Midbrain (tissue), 1 donor: Measurements from ENCODE around the gene ASAP2.
"Not testable (repeated sequence)": the region's sequence is repeated elsewhere in the genome, so short reads cannot be mapped to it uniquely, and the experiment has no call there.

ENCODE experiments used
- DNase-seq: peaks from one replicate; lab custom pipeline; 2025; lab: John Stamatoyannopoulos, UW

ASAP2 gene

DNA sequence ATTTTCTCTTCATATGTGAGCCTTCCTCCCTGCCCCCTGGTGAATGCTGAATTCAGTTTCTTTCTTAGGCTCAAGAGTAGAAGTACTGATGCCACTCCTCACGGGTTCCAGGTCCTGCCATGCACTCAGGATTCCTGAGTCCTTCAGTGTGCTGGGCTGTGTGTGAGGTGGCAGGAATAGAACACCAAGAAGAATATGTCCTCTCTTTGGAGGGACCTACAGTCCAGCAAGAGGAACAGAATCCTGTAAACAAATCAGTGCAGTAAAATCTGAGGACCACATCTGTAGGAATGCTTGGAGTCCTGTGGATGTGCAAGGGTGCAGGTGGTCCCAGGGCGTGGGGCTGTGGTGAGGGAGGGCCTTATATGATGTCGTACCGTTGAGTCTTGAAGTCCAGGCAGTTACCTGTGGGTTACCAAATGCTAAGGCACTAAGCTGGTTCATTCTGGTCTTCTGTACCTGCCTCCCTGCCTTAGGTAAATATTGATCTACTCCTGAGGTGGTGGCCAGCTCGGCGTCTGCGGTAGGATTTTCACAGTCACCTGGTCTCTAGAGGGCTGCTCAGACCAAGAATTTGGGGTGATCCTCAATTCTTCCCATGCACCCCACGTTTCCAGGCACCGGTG lies 5.5 kb downstream of the ASAP2 start:
- no peak for DNase-seq

DNA sequence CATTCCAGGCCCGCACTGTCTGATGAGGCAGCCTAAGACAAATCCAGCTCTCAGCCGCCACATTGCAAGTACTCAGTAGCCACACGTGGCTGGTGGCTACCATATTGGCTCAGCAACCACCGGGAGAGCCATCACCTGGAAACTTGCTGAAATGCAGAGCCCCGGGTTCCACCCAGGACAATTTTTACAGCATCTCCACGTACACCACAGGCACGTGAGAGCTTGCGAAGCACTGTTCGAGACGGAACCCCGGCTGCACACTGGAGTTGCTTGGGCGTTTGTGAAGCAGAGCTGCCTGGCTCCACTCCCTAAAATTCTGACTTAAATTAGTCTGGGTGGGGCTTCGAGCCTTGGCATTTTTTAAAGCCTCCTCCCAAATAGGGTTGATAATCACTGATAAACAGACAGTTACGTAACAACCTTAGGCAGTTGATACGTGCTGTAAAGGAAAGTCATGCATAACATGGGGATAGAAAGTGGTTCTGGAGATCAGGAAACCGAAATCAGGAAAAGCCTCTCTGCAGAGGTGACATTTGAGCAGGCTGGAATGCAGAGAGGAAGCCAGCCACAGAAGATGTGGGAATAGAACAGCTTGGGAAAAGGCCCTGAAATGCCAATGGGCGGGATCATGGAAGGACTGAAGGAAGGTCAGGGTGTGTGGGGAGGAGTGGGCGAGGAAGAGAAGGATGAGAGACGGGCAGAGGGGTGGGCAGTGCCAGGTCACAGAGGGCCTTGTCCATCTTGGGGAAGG lies 6.2 kb downstream of the ASAP2 start:
- no peak for DNase-seq

DNA sequence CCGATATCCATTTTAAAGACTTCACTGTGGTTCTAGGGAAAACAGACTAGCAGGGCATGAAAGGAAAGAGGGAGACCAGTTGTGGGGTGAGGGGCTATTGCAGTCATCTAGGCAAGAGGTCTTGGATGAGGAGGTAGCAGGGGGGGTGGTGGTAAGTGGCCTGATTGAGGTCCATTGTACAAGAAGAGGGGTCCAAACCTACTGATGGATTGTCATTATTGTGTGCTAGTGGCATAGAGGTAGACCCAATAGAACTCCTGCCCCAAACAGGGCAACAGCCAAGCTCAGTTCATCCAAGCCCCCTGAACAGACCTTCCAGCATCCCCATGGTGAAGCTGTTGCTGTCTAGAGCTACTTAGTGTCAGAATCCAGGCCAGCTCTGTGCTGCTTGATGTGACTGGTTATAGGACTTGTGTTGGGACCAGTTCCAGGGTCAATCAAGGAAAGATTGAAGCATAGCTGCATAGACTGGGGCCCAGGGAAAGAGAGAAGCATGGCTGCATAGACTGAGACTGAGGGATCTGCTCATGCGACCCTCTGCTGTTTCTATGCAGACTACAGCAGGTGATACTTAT lies 7.0 kb downstream of the ASAP2 start:
- DNase-seq = no peak

DNA sequence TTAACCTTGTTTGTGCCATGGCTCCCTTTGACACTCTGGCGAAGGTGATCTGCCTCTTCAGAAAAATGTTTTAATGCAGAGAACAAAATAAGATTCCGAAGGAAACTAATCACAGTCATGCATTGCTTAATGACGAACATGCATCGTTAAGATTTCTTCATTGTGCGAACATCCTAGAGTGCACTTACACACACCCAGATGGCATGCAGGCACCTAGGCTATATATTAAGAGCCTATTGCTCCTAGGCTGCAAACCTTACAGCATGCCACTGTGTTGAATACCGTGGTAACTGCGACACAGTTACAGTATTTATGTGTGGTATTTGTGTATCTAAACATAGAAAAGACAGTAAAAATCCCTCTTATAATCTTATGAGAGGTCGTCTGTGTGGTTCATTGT lies 8.3 kb downstream of the ASAP2 start:
- no peak for DNase-seq

DNA sequence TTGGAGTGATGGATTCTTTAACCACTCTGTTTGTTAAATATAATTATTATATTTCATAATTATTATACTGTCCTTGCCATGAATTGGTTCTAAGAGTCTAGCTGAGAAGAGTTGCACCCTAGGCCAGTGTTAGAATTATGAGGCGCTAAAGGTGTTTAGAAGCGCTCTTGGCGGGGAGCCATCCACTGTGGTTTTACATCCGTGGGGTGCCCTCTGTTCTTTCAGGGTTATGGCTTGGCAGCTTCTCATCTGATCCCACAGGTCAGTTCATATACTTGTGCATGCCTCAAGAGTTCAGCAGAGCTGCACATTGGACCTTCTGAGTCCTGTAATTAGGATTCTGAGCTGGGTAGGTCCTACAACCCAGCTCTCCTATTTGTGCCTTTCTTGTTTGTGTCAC lies 9.1 kb downstream of the ASAP2 start:
- no peak for DNase-seq

DNA sequence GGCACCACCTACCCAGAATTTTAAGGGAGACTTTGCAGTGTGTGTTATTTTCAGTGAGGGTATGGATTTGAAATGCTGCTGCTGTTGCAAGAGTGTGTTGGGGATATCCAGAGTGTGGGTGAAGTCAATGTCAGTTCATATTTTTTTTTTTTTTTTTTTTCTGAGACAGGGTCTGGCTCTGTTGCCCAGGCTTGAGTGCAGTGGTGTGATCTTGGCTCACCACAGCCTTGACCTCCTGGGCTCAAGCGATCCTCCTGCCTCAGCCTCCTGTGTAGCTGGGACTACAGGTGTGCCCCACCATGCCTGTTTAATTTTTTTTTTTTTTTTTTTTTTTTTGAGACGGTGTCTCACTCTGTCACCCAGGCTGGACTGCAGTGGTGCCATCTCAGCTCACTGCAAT lies 9.5 kb downstream of the ASAP2 start:
- not testable (repeated sequence) for DNase-seq

DNA sequence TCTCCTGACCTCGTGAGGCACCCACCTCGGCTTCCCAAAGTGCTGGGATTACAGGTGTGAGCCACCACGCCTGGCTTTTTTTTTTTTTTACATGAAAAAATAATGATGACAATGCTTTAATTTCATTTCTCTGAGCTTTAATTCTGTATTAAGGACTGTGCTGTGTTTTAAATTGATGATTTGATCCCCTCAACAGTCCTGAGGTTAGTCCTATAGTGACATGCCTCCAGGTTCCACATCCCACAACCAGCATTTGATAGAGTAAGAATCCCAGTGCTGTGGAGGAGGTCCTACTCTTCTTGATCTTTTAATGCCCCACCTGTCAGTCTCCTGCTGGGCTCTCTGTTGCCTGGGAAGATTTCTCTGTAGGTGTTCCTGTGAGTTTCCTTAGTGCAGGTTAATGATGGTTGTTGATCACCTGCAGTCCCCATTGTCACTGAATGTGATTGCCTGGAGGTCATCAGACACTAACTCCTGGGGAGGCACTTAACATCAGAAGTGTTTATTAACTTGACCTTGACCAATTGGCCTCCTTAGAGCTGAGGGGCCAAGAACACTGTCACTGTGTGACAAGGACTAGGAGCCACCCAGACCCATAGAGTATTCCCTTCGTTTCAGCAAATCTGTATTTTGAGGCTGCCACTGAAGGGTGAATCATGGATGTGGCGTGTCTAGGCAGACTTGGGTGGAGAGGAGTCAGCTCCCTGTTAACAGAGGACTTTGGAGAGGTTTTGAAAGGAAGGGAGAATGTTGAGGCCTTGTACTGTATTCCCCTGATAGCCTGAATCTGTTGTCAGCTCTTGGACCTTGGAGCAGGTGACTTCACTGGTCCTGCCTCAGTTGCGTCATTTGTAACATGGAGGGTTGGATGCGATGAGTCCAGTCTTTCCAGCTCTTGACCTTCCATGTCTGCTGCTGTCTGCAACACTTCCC lies 11.5 kb downstream of the ASAP2 start:
- no peak for DNase-seq

DNA sequence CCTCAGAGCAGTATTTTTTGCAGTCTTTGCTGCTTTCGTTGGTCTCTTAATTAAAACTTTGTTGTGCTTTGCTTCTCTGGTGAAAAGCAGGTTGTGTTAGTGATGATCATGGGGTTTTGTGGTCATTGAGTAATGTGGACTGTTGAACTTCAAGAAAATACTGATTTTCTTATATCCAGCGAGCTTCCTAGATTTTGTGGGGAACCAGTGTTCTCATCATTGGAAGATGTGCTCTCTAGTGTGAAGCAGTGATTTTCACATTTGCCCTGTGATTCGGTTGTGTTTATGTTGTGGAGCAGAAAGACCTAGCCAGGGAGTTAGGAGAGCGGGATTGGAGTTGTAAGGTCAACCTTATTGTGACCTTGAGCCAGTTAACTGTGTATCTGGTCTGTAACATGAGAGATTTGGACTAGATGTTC lies 12.4 kb downstream of the ASAP2 start:
- no peak for DNase-seq

DNA sequence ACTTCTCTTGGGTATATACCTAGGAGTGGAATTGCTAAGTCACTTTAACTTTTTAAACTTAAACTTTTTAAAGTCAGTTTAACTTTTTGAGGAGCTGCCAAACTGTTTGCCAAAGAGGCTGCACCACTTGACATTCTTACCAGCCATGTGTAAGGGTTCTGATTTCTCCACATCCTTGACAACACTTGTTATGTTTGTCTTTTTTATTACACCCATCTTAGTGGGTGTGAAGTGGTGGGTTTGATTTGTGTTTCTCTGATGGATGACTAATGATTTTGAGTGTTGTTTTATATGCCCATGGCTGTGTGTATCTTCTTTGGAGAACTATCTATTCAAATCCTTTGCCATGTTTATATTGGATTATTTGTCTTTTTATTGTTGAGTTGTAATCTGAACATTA lies 13.6 kb downstream of the ASAP2 start:
- no peak for DNase-seq

DNA sequence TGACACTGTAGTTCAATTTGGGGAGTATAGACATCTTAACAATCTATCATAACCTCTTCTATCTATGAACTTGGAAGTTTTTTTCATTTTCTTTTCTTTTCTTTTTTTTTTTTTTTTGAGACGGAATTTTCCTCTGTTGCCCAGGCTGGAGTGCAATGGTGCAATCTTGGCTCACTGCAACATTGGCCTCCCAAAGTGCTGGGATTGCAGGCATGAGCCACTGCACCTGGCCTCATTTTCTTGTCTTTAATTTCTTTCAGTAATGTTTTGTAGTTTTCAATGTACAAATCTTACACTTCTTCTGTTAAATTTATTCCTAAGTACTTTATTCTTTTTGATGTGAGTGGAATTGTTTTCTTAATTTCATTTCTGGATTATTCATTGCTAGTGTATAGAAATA lies 14.6 kb downstream of the ASAP2 start:
- no peak for DNase-seq

DNA sequence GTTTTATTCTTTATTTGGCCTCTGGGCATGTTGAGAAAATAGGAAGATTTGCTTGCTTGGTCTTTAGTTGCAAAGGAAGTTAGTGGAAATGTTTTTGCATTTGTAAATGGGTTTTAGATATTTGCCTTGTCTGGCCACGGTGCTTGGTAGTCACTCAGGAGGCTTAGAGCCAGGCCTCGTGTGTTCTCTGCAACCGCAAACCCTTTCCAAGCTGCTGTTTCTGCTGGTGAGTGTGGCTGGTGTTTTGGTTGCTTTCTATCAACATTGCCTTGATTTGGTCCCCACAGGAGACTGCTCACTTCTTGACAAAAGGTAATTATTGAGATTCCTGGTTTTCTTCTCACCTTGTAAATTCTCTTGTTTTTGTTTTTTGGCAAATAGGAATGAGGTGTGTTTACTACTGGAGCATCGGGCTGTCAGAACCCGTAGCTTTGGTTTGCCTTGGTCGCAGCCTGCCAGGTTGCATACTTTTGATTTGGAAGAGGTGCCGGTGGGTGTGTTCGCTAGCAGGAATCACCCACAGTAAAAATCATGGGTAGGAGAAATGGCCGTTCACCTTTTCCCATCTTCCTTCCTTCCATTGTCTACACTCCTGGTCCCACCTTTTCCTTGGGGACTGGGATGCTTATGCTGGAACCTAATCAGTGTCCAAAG lies 15.8 kb downstream of the ASAP2 start:
- DNase-seq = no peak

DNA sequence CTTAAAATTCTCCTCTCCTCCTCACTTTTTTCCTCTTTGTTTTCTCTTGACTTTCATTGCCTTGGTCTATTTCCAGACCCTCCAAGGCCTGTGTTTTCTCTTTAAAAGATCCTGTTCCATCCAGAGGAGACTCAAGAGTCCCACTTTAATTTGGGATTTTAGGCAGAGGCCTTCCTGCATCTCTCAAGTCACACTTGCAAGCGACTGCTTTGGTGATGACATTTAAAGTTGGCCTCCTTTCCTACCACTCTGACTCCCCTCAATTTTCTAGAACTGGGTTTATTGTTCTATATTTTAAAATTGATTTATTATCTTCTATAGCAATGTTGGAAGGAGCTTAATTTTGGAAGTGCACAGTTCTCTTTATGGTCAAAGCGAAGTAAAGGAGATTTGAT lies 16.3 kb downstream of the ASAP2 start:
- no peak for DNase-seq

DNA sequence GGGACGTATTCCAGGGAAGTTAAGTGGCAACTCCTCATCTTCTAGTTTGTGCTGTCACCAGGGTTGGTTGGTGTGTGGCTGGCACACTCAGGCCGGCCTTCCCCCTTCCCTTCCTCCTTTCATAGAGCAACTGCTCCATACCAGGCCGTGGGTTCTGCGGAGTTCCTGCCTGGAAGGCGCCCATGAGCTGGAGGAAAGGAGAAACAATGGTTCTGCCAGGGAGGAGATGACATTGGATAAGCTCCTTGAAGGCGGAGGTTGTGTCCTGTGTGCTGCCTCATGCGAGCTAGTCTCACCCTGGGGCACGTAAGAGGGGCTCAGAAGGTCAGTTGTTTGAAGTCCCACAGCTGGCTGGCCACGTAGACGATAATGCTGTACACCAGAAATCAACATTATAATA lies 19.2 kb downstream of the ASAP2 start:
- no peak for DNase-seq

DNA sequence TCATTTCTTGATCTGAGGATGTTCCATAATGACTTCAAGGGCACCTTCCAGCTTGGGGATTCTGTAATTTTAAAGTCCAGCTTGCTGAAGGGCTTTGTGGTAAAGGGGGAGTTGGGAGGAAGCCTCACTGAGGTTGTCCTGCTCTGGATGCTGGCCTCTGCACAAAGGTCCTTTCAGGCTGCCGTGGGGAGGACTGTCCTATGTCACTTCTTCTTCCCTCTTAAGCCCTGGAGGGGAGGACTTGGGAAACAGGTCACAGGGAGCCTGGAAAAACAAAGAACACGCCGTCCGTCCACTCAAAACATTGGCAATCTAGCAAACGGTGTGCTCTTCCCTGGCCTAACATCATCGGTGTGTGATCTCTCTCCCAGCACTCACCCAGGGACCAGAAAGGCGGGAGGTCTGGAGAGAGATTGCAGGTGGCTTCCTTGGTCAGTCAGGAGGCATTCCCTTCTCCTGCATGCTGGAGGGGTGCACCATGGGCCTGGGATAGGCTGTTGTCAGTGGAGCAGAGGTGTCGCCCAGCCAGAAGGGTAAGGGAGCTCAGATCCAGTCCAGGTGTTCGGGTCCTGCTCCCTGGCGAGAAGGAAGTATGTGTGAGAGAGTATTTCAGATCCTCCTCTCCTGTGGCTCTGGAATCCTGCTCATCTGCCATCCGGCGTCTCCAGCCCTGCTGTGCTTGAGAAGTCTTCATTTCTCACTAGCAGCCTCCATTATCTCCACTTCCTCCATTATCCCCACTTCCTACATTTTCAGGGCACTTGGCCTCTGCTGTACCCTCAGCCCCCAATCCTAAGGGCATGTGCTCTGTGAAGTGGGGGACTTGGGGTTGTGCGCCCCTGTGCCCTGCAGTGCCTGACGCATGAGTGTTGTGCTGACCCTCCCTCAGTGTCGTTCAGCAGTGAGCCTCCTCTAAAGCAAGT lies 20.1 kb downstream of the ASAP2 start:
- no peak for DNase-seq

DNA sequence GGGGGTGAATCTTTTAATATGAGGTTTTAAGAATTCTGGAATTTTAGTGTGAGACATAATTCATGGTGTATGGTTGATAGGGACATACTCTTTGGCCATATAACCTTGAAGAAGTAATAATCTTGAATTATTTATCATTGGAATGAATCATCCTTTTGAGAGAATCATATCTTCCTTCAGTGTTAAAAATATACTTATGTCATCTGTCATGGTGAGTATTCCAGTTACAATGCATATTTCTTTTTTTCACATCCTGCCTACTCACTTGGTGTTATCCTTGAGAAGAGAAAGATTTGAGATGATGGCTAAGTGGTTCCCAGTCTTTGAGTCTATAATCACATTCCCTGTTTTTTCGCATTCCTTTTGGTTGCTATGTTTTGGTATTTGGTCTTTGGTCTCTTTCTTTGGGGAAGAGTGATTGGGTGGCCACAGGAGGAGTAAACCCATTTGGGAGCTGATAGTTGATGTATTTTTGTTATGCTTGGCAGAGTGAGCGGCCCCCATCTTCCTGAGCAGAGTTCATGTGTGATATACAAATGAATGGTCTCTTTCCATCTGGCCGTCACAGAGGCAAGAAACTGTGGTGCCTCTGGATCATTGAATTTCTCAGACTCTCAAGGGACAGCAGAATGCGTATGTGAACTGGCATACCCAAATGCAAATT lies 21.6 kb downstream of the ASAP2 start:
- DNase-seq = no peak

DNA sequence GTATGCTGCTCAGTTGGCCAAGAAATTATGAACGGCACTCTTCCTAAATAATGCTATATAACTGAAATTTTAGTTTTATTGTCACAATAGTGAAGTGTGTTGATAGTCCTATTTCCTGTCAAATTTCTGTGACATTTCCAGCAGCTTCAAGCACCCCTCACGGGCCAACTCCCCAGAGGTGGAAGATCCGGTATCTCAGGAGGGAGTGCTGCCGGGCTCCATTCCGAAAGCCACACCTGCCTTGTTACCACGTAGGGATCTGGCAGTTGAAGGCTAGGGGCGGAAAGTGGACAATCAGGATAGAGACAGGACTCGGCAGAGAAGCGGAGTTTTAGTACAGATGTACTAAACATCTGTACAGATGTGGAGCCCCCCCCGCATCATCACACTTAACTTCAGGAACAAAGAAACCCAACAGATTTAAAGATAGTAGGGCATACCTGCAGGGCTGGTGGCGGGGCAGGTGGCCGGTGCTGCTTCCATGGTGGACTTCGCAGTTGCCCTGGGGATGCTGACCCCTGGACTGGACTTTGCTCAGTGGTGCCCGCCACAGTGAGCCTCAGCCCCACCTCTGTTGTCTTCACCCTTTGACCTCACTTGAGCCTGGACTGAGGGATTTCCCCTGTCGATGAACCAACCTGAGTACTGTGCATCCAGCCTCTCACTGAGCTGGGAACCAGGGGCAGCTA lies 22.3 kb downstream of the ASAP2 start:
- DNase-seq = no peak

DNA sequence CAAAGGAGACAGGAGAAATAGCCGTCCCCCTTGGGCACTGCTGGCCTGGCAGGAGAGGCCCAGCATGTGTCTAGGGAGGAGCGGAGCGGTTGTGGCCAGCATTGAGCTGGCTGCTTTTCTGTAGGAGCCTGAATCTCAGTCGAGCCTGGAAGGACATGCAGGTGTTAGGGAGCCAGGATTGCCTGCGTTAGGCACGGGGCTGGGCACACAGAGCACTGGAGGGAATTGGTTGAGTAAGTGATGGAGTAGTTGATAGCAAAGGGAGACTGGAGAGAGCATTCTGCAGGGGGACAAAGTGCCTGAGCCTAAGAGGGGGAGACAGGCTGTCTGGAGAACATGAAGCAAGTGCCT lies 22.8 kb downstream of the ASAP2 start:
- no peak for DNase-seq

DNA sequence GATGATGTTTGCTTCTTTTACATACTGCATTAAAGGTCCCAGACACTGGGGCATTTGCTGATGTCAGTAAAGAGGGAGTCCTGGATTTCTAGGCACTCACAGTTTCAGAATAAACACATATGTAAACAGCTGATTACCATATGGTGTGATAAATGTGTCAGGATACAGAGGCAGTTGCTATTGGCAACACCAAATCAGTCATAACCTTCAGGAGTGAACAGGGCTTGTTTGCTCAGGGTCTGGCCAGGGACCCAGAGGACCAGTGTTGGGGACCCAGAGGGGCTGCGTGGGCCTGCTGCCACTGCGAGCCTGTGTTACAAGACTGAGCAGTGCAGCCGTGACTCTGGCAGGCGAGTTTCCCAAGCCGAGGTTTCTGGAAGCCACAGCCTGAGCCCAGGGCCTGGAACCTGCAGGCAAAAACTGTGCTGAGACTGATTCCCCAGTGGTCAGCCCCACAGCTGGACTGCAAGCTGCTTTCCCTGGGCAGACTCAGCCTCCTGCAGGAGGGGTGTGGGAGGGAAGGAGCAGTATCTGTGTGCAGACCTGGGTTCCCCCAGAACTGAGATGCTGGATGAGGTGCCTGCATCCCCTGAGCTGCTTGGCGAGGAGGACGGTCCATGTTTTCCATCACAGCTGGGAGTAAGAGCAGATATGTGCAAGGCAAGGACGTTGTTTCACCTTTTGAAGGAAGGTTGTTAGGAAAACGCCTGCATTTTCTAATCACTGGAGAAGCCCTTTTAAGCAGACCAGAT lies 23.6 kb downstream of the ASAP2 start:
- DNase-seq = no peak

DNA sequence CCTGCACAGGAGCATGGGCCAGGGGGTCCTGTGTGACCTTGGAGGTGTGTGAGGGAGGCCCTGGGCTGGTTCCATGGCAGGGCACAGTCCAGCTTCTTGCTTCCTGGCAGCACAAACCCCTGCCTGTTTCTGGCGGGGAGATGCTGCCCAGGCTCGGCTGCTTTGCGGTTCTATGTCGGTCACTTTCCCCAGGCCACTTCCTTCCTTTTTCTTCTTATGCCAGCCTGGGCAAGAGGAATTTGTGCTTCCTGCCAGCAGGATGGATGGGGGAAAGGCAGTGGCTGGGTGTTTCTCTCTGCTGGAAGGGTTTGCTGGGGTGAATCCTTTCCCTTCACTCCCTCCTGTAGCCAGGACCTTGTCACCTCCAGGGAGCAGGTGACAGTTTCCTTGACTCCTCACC lies 24.3 kb downstream of the ASAP2 start:
- peak; percentile 42 for DNase-seq
